M059J (cell line): ENCODE results near the gene RNF144A. TPM values are rescaled to one million over a fixed set of nuclear protein-coding genes. Genes with fewer than 3 reads are reported as not detected.

ENCODE experiments used
- DNase-seq: peaks from one replicate; pipeline ENCODE4 v3.0.0-alpha.2; 2012; ENCODE audit warnings: low read depth
- total RNA-seq: library from RNA; depleted of rRNA; stranded (reverse); fragments of >200 nt; shearing (Covaris generic); gene quantifications from 2 replicates; pipeline ENCODE4 v1.2.3, GENCODE V29; 2014

The RNF144A gene
- total RNA-seq, 1 experiment from 2014 or later, result 3.5 TPM

GRCh38 chr2:6947929-6948676, 30.9 kb downstream of the RNF144A start:
- peak; percentile 42 for DNase-seq

DNA sequence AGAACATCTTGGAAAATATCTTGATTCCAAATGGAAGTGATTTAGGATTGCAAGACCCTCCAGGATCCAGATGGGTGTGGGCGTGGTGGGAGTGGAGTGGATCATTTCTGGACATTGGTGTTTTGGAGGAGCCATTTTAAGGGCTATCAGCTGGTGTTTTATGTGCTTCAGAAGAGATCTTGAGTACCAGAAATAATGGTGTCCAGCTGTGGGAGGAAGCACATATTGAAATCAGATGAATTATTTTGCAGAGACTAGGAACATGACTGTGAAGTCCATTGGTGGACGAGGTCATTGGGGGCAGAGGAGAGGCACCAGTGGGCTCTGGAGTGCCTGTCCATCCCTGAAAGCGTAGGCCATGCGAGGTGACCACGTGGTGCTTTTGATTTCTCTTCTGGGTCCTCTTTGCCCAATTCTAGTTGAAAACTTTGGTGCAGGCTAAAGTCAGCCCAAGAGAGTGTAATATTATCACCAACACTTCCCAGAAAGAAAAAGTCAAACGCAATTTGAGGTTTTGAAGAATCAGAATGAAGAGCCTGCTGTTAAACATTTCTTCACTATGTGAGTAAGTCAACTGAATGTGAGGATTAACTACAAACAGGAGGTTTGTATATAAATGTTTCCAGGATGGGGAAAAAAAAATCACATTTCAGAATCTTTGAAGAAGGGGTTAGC, 31.6 kb downstream of the RNF144A start:
- no peak for DNase-seq

DNA sequence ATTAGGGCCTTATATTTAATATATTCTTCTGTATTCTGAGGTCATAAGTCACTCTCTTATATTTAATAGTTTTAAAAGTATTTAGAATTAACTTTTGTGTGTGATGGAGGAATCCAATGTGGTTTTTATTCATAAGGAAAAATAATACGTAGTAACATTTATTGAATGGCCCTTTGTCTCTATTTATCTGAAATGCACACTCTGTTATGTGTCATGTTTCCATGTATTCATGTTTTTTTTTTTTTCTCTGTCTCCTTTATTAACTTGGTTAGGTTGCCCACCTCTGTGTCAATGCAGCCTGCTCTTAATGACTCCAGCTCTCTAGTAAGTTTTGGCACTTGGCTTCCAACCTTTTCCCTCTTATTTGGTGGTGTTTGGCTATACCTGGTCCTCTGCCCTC, 33.8 kb downstream of the RNF144A start:
- DNase-seq, result no peak

DNA sequence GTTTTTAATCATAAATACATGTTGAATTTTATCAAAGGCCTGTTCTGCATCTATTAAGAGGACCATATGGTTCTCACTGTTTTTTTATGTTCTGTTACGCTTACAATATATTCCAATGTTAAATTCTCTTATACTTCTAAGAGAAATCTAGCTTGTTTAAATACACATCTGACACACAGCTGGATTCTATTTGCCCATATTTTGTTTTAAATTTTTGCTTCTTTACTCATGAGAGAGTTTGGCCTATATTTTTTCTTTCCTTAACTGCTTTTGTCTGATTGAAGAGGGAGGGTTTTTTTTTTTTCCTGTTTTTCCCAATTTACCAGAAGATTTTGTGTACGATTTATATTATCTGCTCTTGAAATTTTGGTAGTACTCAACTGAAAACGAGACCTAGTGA, 34.9 kb downstream of the RNF144A start:
- no peak for DNase-seq

DNA sequence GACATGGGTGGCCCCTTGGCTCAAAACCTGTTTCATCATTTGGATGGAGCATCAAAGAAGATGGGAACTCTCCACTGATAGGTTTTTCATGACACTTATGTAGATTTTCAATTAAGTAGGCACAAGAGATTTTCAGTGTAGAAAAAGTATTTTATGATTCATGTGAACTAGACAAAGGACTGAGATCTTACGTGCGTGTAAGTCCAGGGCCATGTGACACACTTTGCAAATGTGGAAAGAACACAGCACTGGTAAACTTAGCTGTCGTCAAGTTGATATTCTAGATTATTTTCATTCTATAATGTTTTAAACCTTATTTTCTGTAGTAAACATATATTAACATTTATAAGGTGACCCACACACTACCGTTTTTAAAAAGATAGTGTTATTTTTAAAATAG, 37.4 kb downstream of the RNF144A start:
- no peak for DNase-seq

- DNase-seq, result no peak
Measured at GRCh38 chr2:6955511-6956136, 38.4 kb downstream of the RNF144A start.

DNA sequence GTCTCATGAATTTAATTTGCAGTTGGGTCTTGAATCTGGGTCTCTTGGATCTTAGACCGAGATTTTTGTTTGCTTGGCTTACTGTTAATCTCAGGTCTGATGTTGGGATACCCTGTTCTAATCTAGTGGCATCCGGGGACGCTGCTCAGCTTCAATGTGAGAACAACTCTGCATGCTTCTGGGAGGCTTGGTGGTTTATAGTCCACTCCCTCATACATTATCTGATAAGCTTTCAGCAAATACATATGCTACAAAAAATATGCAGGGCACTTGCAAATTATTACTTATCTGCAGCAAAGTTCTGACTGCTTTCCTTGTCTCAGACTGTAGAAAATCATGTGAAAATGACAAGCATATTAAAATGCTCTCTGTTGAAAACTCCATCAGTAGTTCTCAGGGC, 39.4 kb downstream of the RNF144A start:
- DNase-seq, result no peak

DNA sequence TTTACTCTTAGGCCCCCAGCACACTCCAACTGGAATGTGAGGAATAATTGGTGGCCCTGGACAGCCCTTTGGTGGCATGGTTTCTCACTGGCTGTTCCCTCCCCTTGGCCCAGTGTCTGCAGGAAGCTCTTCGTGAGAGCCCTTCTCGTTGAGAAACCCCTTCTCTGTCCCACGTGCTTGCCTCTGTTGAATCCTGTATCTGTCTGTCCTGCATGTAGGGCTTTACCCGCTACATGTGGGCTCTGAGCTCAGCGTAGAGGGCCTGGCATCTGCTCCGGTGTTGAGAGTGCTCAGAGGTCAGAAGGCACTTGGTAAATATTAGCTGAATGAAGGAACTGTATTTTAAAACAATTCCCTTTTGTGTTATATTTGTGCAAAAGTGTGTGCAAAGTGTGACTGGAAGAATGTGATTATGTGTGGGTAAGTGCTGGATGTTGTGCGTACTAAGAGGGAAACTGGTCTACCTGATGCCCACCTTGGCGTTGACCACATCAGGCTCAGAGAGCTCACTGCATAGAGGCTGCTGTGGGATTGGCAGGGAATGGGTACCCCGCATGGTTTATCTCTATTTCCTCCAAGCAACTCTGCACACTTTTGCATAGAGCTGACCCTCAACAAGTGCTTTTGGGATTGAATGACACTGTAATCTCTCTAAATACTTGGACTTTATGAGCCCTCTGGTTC, 40.0 kb downstream of the RNF144A start:
- no peak for DNase-seq

DNA sequence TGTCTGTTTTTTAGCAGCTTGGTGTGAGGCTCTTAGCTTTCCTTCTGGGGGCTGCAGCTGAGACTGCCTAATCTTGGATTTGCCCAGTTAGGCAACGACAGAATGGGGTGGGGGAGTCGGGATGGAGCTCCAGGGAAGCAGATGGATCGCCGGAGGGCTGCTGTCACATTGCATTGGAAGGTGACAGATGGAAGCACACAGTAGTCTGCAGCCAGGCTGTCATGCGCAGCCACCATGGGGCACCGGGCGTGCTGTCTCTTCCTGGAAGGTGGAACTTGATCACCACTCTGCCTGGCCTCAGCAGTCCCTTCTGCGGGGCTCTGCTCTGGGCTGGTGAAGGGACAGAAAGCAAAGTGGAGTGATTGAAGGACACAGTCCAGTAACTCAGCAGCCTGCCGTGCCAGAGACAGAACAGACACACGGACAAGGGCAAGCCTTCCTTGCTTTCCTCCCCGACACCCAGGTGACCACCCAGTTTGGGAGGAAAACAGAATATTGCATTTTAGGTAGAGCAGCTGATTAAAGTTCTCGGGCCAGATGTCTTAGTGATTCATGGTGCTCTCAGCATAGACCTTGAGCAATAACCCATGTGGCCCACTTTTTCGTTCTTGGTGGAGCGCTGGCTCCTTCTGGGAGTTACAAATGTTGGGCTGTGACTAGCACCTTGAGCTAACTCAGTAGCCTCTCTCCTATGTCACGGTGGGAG, 40.9 kb downstream of the RNF144A start:
- no peak for DNase-seq

DNA sequence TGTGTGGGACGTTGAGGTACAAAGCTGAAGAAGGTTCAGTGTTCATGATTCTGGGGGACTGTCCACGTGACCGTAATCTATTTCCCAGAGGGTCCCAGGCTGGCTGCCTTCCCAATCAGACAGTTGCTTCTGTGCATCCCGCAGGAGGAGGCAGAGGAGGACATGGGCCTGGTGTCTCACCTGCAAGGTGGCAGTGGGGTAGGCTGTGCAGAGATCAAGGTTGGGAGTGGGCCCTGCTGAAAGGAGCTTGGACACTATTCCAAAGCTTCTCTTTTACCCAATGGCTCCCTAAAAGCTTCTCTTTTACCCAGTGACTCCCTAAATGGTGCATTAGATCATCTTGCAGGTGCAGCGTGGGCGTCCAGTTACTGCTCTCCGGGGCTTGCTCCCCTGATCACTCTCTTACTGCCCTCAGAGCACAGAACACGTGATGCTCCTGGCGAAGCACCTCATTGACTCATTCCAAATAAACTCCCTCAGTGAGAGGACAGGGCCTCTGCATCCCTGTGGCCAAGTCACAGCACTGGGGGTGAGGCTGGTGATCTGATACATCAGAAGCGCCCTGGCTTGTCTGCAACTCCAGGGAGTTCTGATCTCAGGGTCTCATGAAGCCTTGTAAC, 41.5 kb downstream of the RNF144A start:
- peak; percentile 38 for DNase-seq

GRCh38 chr2:6959751-6960150, 42.5 kb downstream of the RNF144A start:
- DNase-seq, result no peak

GRCh38 chr2:6960659-6961058, 43.4 kb downstream of the RNF144A start:
- no peak for DNase-seq

DNA sequence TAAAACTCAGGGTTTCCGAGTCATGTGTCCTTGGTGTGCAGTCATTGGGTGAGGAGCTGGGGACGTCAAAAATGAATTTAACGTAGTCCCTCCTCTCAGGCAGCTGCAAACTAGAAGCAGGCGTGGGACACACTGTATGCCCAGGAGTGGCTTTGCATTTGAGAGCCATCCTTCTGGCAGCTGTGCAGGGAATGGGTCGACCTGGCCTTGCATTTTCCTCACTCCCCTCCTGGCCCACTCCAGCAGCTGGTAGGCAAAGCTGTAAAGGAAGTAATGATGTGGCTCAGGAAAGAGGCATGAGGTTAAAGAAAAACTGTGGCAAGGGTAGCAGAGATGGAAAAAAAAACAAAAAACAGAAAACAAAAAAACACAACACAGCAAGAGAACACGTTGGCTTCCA, 46.5 kb downstream of the RNF144A start:
- DNase-seq, result no peak

GRCh38 chr2:6965071-6965795, 48.0 kb downstream of the RNF144A start:
- no peak for DNase-seq

DNA sequence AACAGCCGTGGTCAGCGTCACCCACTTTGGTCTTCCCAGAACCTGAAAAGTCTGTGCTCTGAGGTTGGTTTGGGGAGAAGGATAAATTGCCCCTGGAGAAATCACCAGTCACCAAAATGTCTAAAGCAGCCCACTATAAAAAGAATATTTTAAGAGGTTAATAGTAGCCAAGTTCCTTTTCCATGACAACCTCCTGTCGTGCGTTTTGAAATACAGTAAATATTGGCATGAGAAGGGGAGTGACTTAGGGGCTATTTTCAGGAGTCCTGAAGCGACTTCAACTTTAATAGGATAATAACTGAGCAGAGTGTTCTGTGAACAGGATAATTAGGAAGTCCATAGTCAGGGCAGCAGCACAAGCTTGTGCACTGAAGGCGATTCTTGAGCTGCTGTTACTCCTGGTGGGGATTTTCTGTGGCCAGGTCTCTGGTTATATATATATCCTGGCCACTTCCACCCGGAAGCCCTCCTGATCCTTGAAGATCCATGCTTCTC, 49.3 kb downstream of the RNF144A start:
- DNase-seq, result no peak

- DNase-seq, result no peak
Measured at GRCh38 chr2:6967301-6967700, 50.1 kb downstream of the RNF144A start.

DNA sequence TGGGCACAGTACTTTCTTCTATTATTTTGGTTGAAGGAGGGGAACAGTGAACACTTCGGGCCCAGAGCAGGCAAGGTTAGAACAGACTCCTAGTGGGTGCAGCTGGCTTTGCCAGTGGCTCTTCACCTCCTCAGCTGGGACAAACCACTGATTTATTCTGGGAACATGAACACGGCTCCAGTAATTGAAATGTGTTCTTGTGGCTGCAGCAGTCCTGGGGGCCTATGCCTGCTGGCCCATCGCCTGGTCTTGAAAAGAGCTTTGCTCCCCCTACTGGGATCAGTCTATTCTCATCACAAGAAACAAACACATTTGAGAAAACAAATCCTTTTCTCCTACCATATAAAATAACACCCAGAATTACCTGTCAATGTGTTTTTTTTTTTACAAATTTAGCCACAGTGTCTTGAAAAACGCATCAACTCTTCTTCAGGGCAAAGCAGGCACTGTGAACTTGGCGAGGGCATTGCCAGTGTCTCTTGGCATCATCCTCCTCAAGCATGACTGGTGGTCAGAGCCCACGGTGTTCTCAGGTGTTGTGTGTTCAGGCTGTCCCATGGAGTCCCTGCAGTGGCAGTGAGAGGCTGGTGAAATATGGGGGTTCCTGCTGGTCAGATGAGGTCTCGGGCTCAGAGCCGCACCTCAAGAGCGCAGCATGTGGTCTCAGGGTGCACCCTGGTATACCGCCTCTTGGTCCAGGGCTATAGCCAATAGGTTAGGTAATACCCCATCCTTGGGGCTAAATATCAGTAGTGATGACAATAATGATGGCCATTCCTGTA, 51.3 kb downstream of the RNF144A start:
- DNase-seq, result peak; percentile 21

DNA sequence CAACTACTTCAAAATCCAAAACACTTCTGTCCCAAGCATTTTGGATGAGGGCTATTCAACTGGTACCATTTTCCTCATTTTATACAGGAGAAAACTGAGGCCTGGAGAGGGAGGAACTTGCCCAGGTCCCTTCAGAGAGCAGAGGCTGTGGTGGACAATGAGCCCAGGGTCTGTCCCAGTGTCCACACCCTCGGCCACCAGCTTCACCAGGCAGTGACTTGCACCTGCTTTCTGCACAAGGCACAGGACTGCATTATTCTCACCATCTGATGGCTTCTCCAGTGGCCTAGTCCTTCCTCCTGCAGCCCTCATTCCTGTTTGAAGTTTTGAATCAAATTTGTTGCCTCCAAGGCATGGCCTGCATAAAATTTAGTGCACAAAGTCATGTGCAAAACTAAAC, 53.3 kb downstream of the RNF144A start:
- no peak for DNase-seq

DNA sequence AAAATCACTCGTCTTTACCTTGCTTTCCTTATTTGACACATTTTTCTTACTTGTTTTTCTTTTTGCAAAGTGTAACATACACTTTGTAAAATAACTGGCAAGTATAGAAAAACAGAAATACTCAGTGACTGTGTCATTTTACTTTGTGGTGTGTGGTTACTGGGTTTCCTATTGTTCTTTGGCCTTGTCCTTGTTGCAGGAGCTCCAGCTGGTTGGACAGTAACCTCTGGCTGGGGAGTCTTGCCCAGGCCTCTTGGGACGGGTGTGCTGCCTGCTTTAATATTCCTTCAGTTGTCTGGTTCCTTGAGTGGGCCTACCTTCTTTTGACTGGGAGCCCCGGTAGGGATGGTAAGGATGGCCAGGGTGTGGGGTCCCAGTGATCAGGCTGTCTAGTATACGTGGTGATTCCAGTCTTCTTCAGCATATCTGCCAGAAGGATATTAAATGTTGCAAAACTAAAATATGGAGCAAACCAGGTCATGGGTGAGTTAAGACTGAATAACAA, 53.8 kb downstream of the RNF144A start:
- peak; percentile 34 for DNase-seq
